IMR-90 (cell line): ENCODE data around the gene TTF2. TPM values are rescaled to one million over a fixed set of nuclear protein-coding genes. Genes with fewer than 3 reads are reported as not detected.

Source experiments
- ATAC-seq: fragments of 200-7000 bp; cut with Tn5 transposase; 2 replicates; pipeline ENCODE4 v1.9.1; 2020; ENCODE audit warnings: low read depth, mild to moderate bottlenecking, moderate library complexity
- BruUV-seq: library from RNA; stranded (reverse); fragments of 400-500 nt; replicated peaks from 2 replicates; lab custom pipeline; 2021; lab: Mats Ljungman, UMichigan
- CTCF ChIA-PET: fragments of 300-600 bp; formaldehyde crosslinking; extraction: SDS; loops from one replicate; lab custom pipeline; 2021; ENCODE audit warnings: antibody characterized with exemption; lab: Yijun Ruan, JAX
- POLR2A ChIA-PET: fragments of 300-600 bp; sonication (Branson Sonifier 250); formaldehyde crosslinking; loops from one replicate; lab custom pipeline; 2022; ENCODE audit warnings: antibody characterized with exemption; ENCODE audit not compliant: unreplicated experiment; lab: Charles Lee
- DNase-seq: peaks from one replicate; pipeline ENCODE4 v3.0.0; 2013
- H2AFZ ChIP-seq: replicated peaks from 2 replicates; pipeline ENCODE3; 2013; ENCODE audit warnings: low read length, mild to moderate bottlenecking; ENCODE audit not compliant: poor library complexity
- H2AK5ac ChIP-seq: 2 replicates; pipeline ENCODE4 v1.6.1; 2013; ENCODE audit warnings: low read depth, low read length, inconsistent platforms
- H2AK9ac ChIP-seq: replicated peaks from 2 replicates; pipeline ENCODE3; 2013; ENCODE audit warnings: mild to moderate bottlenecking, low read depth, low read length, moderate library complexity; ENCODE audit not compliant: poor library complexity
- H2BK120ac ChIP-seq: 2 replicates; pipeline ENCODE4 v1.6.1; 2013; ENCODE audit warnings: low read depth, low read length, inconsistent platforms
- H2BK15ac ChIP-seq: 3 replicates; pipeline ENCODE4 v1.6.1; 2013; ENCODE audit warnings: low read depth, low read length, inconsistent platforms
- H2BK20ac ChIP-seq: 2 replicates; pipeline ENCODE4 v1.6.1; 2013; ENCODE audit warnings: low read depth, mild to moderate bottlenecking, inconsistent platforms, low read length, moderate library complexity
- H2BK5ac ChIP-seq: 2 replicates; pipeline ENCODE4 v1.6.1; 2013; ENCODE audit warnings: mild to moderate bottlenecking, low read depth, low read length, inconsistent platforms; ENCODE audit not compliant: poor library complexity, severe bottlenecking
- H3K14ac ChIP-seq: replicated peaks from 2 replicates; pipeline ENCODE4 v1.6.1; 2013; ENCODE audit warnings: low read depth, low read length, inconsistent platforms
- H3K18ac ChIP-seq: 2 replicates; pipeline ENCODE4 v1.6.1; 2013; ENCODE audit warnings: low read depth, low read length, control low read depth
- H3K23ac ChIP-seq: 2 replicates; pipeline ENCODE4 v1.6.1; 2013; ENCODE audit warnings: low read depth, low read length, inconsistent platforms
- H3K27ac ChIP-seq: 2 replicates; pipeline ENCODE4 v1.5.1; 2013; ENCODE audit warnings: mild to moderate bottlenecking, control low read depth, low read length; ENCODE audit not compliant: insufficient read depth
- H3K27me3 ChIP-seq: 2 replicates; pipeline ENCODE4 v1.6.1; 2013; ENCODE audit warnings: low read length; ENCODE audit not compliant: control insufficient read depth, insufficient read depth
- H3K36me3 ChIP-seq: 2 replicates; pipeline ENCODE4 v1.6.1; 2013; ENCODE audit warnings: low read length, mixed read lengths; ENCODE audit not compliant: control insufficient read depth, insufficient read depth
- H3K4ac ChIP-seq: 2 replicates; pipeline ENCODE4 v1.6.1; 2013; ENCODE audit warnings: low read depth, low read length, inconsistent platforms
- H3K4me1 ChIP-seq: 2 replicates; pipeline ENCODE4 v1.6.1; 2013; ENCODE audit warnings: low read length, mixed read lengths; ENCODE audit not compliant: control insufficient read depth, insufficient read depth
- H3K4me2 ChIP-seq: 2 replicates; pipeline ENCODE4 v1.6.1; 2013; ENCODE audit warnings: low read depth, mild to moderate bottlenecking, control low read depth, low read length, moderate library complexity
- H3K4me3 ChIP-seq: 2 replicates; pipeline ENCODE4 v1.5.1; 2013; ENCODE audit warnings: low read depth, mild to moderate bottlenecking, control low read depth, low read length, moderate library complexity; ENCODE audit not compliant: insufficient read depth
- H3K56ac ChIP-seq: 2 replicates; pipeline ENCODE4 v1.6.1; 2013; ENCODE audit warnings: low read length, inconsistent platforms; ENCODE audit not compliant: insufficient read depth; ENCODE audit errors: extremely low read depth
- H3K79me1 ChIP-seq, 2 experiments: 2 replicates each; pipeline ENCODE4 v1.6.1; 2013; ENCODE audit warnings: low read length in 2 of 2, inconsistent platforms in 1 of 2, low read depth in 1 of 2
- H3K9ac ChIP-seq: 2 replicates; pipeline ENCODE4 v1.6.1; 2013; ENCODE audit warnings: low read depth, low read length, control low read depth
- H3K9me1 ChIP-seq: 2 replicates; pipeline ENCODE4 v1.6.1; 2013; ENCODE audit warnings: low read length, inconsistent platforms; ENCODE audit not compliant: insufficient read depth
- H3K9me3 ChIP-seq: 2 replicates; pipeline ENCODE4 v1.6.1; 2013; ENCODE audit warnings: low read length; ENCODE audit not compliant: control insufficient read depth, insufficient read depth
- H4K20me1 ChIP-seq: 2 replicates; pipeline ENCODE4 v1.6.1; 2013; ENCODE audit warnings: low read length, inconsistent platforms; ENCODE audit not compliant: insufficient read depth
- H4K5ac ChIP-seq: 2 replicates; pipeline ENCODE4 v1.6.1; 2013; ENCODE audit warnings: mild to moderate bottlenecking, low read depth, low read length, control low read depth
- H4K8ac ChIP-seq, 2 experiments: 2 replicates each; pipeline ENCODE4 v1.6.1; 2013; ENCODE audit warnings: low read depth in 2 of 2, low read length in 2 of 2, control low read depth in 1 of 2, inconsistent platforms in 1 of 2
- H4K91ac ChIP-seq: 2 replicates; pipeline ENCODE4 v1.6.1; 2013; ENCODE audit warnings: low read depth, low read length, inconsistent platforms; ENCODE audit not compliant: insufficient read depth
- BHLHE40 ChIP-seq: fragments of 150-350 bp; IDR thresholded peaks from 2 replicates; pipeline ENCODE4 v1.6.1; 2016; ENCODE audit warnings: mild to moderate bottlenecking, low read depth, low read length
- CHD1 ChIP-seq: IDR thresholded peaks from 2 replicates; pipeline ENCODE4 v1.6.1; 2012; ENCODE audit warnings: low read depth, low read length, improper control_type of control experiment
- CTCF ChIP-seq: conservative IDR thresholded peaks from 2 replicates; pipeline ENCODE4 v1.5.1; 2012; ENCODE audit warnings: mild to moderate bottlenecking, low read depth, low read length, improper control_type of control experiment
- MXI1 ChIP-seq: IDR thresholded peaks from 2 replicates; pipeline ENCODE4 v1.6.1; 2012; ENCODE audit warnings: low read depth, mild to moderate bottlenecking, low read length, moderate library complexity, borderline replicate concordance
- RAD21 ChIP-seq: IDR thresholded peaks from 2 replicates; pipeline ENCODE4 v1.6.1; 2012; ENCODE audit warnings: low read length, improper control_type of control experiment
- RCOR1 ChIP-seq: IDR thresholded peaks from 2 replicates; pipeline ENCODE4 v1.6.1; 2012; ENCODE audit warnings: mild to moderate bottlenecking, low read length, improper control_type of control experiment; ENCODE audit not compliant: insufficient replicate concordance
- dilution Hi-C: fragments of 300-500 bp; cut with HindIII; formaldehyde crosslinking; loops from one replicate; pipeline ENCODE4 v1.14.3; 2018; ENCODE audit warnings: low sequenced_read_pairs; ENCODE audit not compliant: unreplicated experiment
- in situ Hi-C: fragments of 300-500 bp; cut with MboI; formaldehyde crosslinking; loops from 3 replicates; pipeline ENCODE4 v1.14.3; 2019; ENCODE audit warnings: low sequenced_read_pairs, inconsistent platforms, mixed read lengths
- intact Hi-C: fragments of 100-400 bp; cut with micrococcal nuclease; formaldehyde crosslinking; loops from 2 replicates; pipeline ENCODE4 v1.10.0; 2022
- polyA plus RNA-seq, 3 experiments: library from polyadenylated mRNA; depleted of rRNA; stranded (reverse); fragments of >200 nt; gene quantifications; 2 replicates each; pipeline ENCODE4 v1.2.3, GENCODE V29; 2012; ENCODE audit warnings: low replicate concordance in 1 of 3
- total RNA-seq: library from RNA; depleted of rRNA; stranded (reverse); fragments of >200 nt; gene quantifications from 2 replicates; pipeline ENCODE4 v1.2.3, GENCODE V29; 2012

TTF2 gene
- total and polyA plus RNA-seq, 2 of the 4 experiments (the other 2 are of a cell fraction), result 11.5 to 14.7 TPM

- no peak overlapping the region for H3K4me3 ChIP-seq
- no peak overlapping the region for H2BK120ac ChIP-seq
These were observed 45.6 kb downstream of the TTF2 start for GRCh38 chr1:117105722-117106121.

More at GRCh38 chr1:117105722-117106121, 45.6 kb downstream of the TTF2 start:
- DNase-seq (no peak), ATAC-seq (no peak)
- Histone ChIP-seq H2BK15ac (no peak overlapping the region), H3K4me1 (no peaks in the 10 kb centered on the region), H3K79me1 (no peaks in the 10 kb centered on the region), H4K91ac (no peak overlapping the region), H3K23ac (no peak overlapping the region), H3K4me2 (no peak overlapping the region), H4K8ac (no peak overlapping the region), H3K27me3 (no peaks in the 10 kb centered on the region), H3K9me1 (no peaks in the 10 kb centered on the region), H2BK20ac (no peak overlapping the region), H4K20me1 (no peaks in the 10 kb centered on the region), H3K9ac (no peak overlapping the region), H2AFZ (no peak overlapping the region), H3K18ac (no peak overlapping the region), H4K5ac (no peak overlapping the region), H2BK5ac (no peak overlapping the region), H3K9me3 (no peaks in the 10 kb centered on the region), H2AK5ac (no peak overlapping the region), H3K56ac (no peak overlapping the region), H3K14ac (no peak overlapping the region), H2AK9ac (no peak overlapping the region), H3K27ac (no peak overlapping the region), H3K36me3 (peaks cover 5% of the 10 kb centered on the region), H3K4ac (no peak overlapping the region)
- intact Hi-C loops, result no loop called here
- BruUV-seq, result no TSS peak
- dilution Hi-C loops, result no loop called here
- ChIA-PET POLR2A (no interaction called here), CTCF (no interaction called here)
- no peak for TF ChIP-seq CHD1
- no peak for TF ChIP-seq MXI1
- no peak for TF ChIP-seq RCOR1
- no peak for TF ChIP-seq BHLHE40
- no peak for TF ChIP-seq CTCF
- TF ChIP-seq RAD21, result no peak
- in situ Hi-C loops, result no loop called here
